HepG2 (cell line): ENCODE results near the gene IFNAR2.

ENCODE experiments used
- FOXJ3 ChIP-seq: sonication (generic); formaldehyde crosslinking; IDR thresholded peaks from 2 replicates; pipeline ENCODE4 v1.4.0; 2020; ENCODE audit warnings: missing genetic modification reagents, mild to moderate bottlenecking, borderline replicate concordance
- KDM4B ChIP-seq: sonication (generic); formaldehyde crosslinking; IDR thresholded peaks from 2 replicates; pipeline ENCODE4 v1.4.0; 2020; ENCODE audit warnings: missing genetic modification reagents
- PHF20 ChIP-seq: sonication (generic); formaldehyde crosslinking; IDR thresholded peaks from 2 replicates; pipeline ENCODE4 v1.5.0; 2020; ENCODE audit warnings: mild to moderate bottlenecking, missing genetic modification reagents
- SMC3 ChIP-seq: IDR thresholded peaks from 2 replicates; pipeline ENCODE4 v1.6.1; 2011; ENCODE audit warnings: low read length, improper control_type of control experiment
- TF ChIP-seq, protein P1 (sequence below): sonication (generic); formaldehyde crosslinking; IDR thresholded peaks from 2 replicates; pipeline ENCODE4 v1.5.0; 2020; ENCODE audit warnings: mild to moderate bottlenecking, missing genetic modification reagents, moderate library complexity

DNA sequence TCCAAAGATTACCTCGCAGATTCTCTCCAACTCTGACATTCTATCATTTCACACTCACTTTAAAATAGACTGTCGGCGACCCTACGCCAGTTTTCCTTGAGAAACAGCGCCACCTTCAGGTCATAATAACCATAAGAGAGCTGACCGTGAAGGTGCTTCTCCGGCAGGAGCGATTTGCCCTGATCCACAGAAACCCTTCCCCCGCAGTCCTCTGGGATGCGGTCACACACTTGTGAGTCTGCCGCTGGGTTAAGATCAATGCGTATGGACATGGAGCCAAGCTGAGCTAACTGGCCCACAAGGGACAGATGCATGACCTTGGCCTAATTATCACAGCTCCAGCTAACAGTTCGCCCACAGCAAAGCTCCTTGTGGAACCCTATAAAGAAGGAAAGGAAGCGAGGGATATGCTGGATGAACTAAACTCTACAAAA is 32.8 kb upstream of the IFNAR2 start:
- no peak for TF ChIP-seq KDM4B
- TF ChIP-seq PHF20 (CRISPR knock-in tag), result no peak
- TF ChIP-seq, protein P1, sequence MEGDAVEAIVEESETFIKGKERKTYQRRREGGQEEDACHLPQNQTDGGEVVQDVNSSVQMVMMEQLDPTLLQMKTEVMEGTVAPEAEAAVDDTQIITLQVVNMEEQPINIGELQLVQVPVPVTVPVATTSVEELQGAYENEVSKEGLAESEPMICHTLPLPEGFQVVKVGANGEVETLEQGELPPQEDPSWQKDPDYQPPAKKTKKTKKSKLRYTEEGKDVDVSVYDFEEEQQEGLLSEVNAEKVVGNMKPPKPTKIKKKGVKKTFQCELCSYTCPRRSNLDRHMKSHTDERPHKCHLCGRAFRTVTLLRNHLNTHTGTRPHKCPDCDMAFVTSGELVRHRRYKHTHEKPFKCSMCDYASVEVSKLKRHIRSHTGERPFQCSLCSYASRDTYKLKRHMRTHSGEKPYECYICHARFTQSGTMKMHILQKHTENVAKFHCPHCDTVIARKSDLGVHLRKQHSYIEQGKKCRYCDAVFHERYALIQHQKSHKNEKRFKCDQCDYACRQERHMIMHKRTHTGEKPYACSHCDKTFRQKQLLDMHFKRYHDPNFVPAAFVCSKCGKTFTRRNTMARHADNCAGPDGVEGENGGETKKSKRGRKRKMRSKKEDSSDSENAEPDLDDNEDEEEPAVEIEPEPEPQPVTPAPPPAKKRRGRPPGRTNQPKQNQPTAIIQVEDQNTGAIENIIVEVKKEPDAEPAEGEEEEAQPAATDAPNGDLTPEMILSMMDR (CRISPR knock-in tag), result peak; percentile 78
- TF ChIP-seq SMC3, result peak; percentile 64
- no peak for TF ChIP-seq FOXJ3 (CRISPR knock-in tag)
